Measurements from ENCODE around the gene FETUB. TPM values are rescaled to one million over a fixed set of nuclear protein-coding genes. Genes with fewer than 3 reads are reported as not detected.

FETUB gene
- total RNA-seq, 1 experiment from 2014 or later: not detected

GRCh38 chr3:186679151-186679550 lies 39.0 kb downstream of the FETUB start:
- ChIA-PET CTCF (no interaction called here), RAD21 (ENCODE audit: low non-redundant PET in 1 of 2, low total read pairs in 2 of 2, uncharacterized antibody in 2 of 2, unreplicated experiment in 2 of 2) (no interaction called here), POLR2A (no interaction called here)
- Histone ChIP-seq H3K4me3 (replicated peaks in 1 of 2; ENCODE audit: low read depth in 1 of 2, low read length in 2 of 2) (no peak overlapping the region), H3K9me2 (ENCODE audit: insufficient read depth) (no peaks in the 10 kb centered on the region), H3K9me3 (ENCODE audit: control insufficient read depth in 1 of 2, insufficient read depth in 1 of 2, low read depth in 1 of 2, low read length in 2 of 2) (no peaks in the 10 kb centered on the region), H3K4me2 (ENCODE audit: low read length) (no peak overlapping the region), H3K27ac (ENCODE audit: low read depth, low read length) (no peak overlapping the region), H4K20me1 (ENCODE audit: insufficient read depth) (no peaks in the 10 kb centered on the region), H3K36me3 (ENCODE audit: control insufficient read depth in 1 of 2, insufficient read depth in 2 of 2, low read length in 2 of 2) (no peaks in the 10 kb centered on the region), H3K4me1 (ENCODE audit: control insufficient read depth in 1 of 2, insufficient read depth in 2 of 2, low read length in 2 of 2) (no peaks in the 10 kb centered on the region), H3K27me3 (ENCODE audit: insufficient read depth, low read length) (peaks cover 11% of the 10 kb centered on the region; the same call in 1 of the 2 replicates), H3K9ac (ENCODE audit: low read length) (no peak overlapping the region), H2AFZ (ENCODE audit: low read depth, low read length, poor library complexity, severe bottlenecking) (no peak overlapping the region), H3K79me2 (ENCODE audit: insufficient read depth, low read length) (no peaks in the 10 kb centered on the region)
- DNase-seq (ENCODE audit: low read depth, low spot score) (no peak), ATAC-seq (no peak)
- intact Hi-C loops (cut with micrococcal nuclease): no loop called here
- no peak for TF ChIP-seq POLR2A (IDR thresholded peaks at IDR 0.05; ENCODE audit: borderline replicate concordance, extremely low read depth, insufficient read depth, insufficient read length)
- no TSS peak for BruUV-seq (replicated peaks)

- RAD21 ChIA-PET (ENCODE audit: low non-redundant PET in 1 of 2, low total read pairs in 2 of 2, uncharacterized antibody in 2 of 2, unreplicated experiment in 2 of 2): no interaction called here
- H3K9ac ChIP-seq (ENCODE audit: low read length): no peak overlapping the region
- ATAC-seq (no peak), DNase-seq (ENCODE audit: low read depth, low spot score) (no peak)
- POLR2A ChIA-PET: no interaction called here
- no peaks in the 10 kb centered on the region for H4K20me1 ChIP-seq (ENCODE audit: insufficient read depth)
- no peak overlapping the region for H2AFZ ChIP-seq (ENCODE audit: low read depth, low read length, poor library complexity, severe bottlenecking)
- no peak for TF ChIP-seq POLR2A (IDR thresholded peaks at IDR 0.05; ENCODE audit: borderline replicate concordance, extremely low read depth, insufficient read depth, insufficient read length)
- no peak for TF ChIP-seq FOSL1 (IDR thresholded peaks at IDR 0.05; ENCODE audit: low read depth)
- TF ChIP-seq SIN3A (IDR thresholded peaks at IDR 0.05; ENCODE audit: low read depth): no peak
- no peak for TF ChIP-seq CEBPB (IDR thresholded peaks at IDR 0.05; ENCODE audit: low read depth)
- TF ChIP-seq EZH2 (IDR thresholded peaks at IDR 0.05): no peak
- TF ChIP-seq ATF3 (IDR thresholded peaks at IDR 0.05): no peak
- no peak for TF ChIP-seq YY1 (IDR thresholded peaks at IDR 0.05; ENCODE audit: extremely low read depth, insufficient replicate concordance, low read depth, low read length)
- TF ChIP-seq ZFX (IDR thresholded peaks at IDR 0.05): no peak
- TF ChIP-seq ZBTB33 (IDR thresholded peaks at IDR 0.05; ENCODE audit: extremely low read depth, insufficient replicate concordance, low read length): no peak
- TF ChIP-seq CBX3 (IDR thresholded peaks at IDR 0.05; ENCODE audit: low read depth): no peak
- no peak for TF ChIP-seq JUND (IDR thresholded peaks at IDR 0.05)
- TF ChIP-seq MAX (IDR thresholded peaks at IDR 0.05): no peak
- TF ChIP-seq SRF (IDR thresholded peaks at IDR 0.05; ENCODE audit: low read depth): no peak
- TF ChIP-seq TCF7L2 (IDR thresholded peaks at IDR 0.05; ENCODE audit: borderline replicate concordance, extremely low read depth, insufficient read depth, insufficient read length): no peak
- TF ChIP-seq POLR2AphosphoS5 (IDR thresholded peaks at IDR 0.05; ENCODE audit: low read depth, low read length): no peak
- 0 out of 2 replicates have a peak, but pooled peaks cover 3% of the 10 kb centered on the region for H3K27me3 ChIP-seq (ENCODE audit: insufficient read depth, low read length)
- H3K4me1 ChIP-seq (ENCODE audit: control insufficient read depth in 1 of 2, insufficient read depth in 2 of 2, low read length in 2 of 2): no peaks in the 10 kb centered on the region
- H3K79me2 ChIP-seq (ENCODE audit: insufficient read depth, low read length): no peaks in the 10 kb centered on the region
- H3K4me3 ChIP-seq (replicated peaks in 1 of 2; ENCODE audit: low read depth in 1 of 2, low read length in 2 of 2): no peak overlapping the region
- H3K9me2 ChIP-seq (ENCODE audit: insufficient read depth): no peaks in the 10 kb centered on the region
- CTCF ChIA-PET: no interaction called here
- no peaks in the 10 kb centered on the region for H3K36me3 ChIP-seq (ENCODE audit: control insufficient read depth in 1 of 2, insufficient read depth in 2 of 2, low read length in 2 of 2)
- BruUV-seq (replicated peaks): no TSS peak
- H3K9me3 ChIP-seq (ENCODE audit: control insufficient read depth in 1 of 2, insufficient read depth in 1 of 2, low read depth in 1 of 2, low read length in 2 of 2): no peaks in the 10 kb centered on the region
- H3K4me2 ChIP-seq (ENCODE audit: low read length): no peak overlapping the region
- intact Hi-C loops (cut with micrococcal nuclease): no loop called here
- H3K27ac ChIP-seq (ENCODE audit: low read depth, low read length): no peak overlapping the region
Measured at GRCh38 chr3:186680869-186681268, 40.7 kb downstream of the FETUB start.

All from HCT116 (cell line).